GM21619 (cell line): Measurements from ENCODE around the gene PLA2G4A.
"Not testable (repeated sequence)": the region's sequence is repeated elsewhere in the genome, so short reads cannot be mapped to it uniquely, and the experiment has no call there.

Experiments used
- ATAC-seq: cut with Tn5 transposase; IDR thresholded peaks from one replicate; pipeline ENCODE4 v1.9.1; 2021; ENCODE audit not compliant: unreplicated experiment

The PLA2G4A gene

GRCh38 chr1:186915555-186915954 lies 86.8 kb downstream of the PLA2G4A start:
- ATAC-seq = no peak

- ATAC-seq = not testable (repeated sequence)
Measured at GRCh38 chr1:186917106-186917786, 88.5 kb downstream of the PLA2G4A start.

GRCh38 chr1:186921386-186921785 lies 92.6 kb downstream of the PLA2G4A start:
- not testable (repeated sequence) for ATAC-seq

- not testable (repeated sequence) for ATAC-seq
Measured at GRCh38 chr1:186922814-186923213, 94.1 kb downstream of the PLA2G4A start.

- no peak for ATAC-seq
Measured at GRCh38 chr1:186923486-186923885, 94.7 kb downstream of the PLA2G4A start.

GRCh38 chr1:186925881-186926669 lies 97.3 kb downstream of the PLA2G4A start:
- no peak for ATAC-seq

GRCh38 chr1:186927884-186928283 lies 99.1 kb downstream of the PLA2G4A start:
- no peak for ATAC-seq

- no peak for ATAC-seq
Measured at GRCh38 chr1:186930238-186930637, 101.5 kb downstream of the PLA2G4A start.

GRCh38 chr1:186937016-186937670 lies 108.4 kb downstream of the PLA2G4A start:
- ATAC-seq = no peak

GRCh38 chr1:186943891-186944686 lies 115.3 kb downstream of the PLA2G4A start:
- no peak for ATAC-seq

GRCh38 chr1:186945146-186945545 lies 116.4 kb downstream of the PLA2G4A start:
- no peak for ATAC-seq

GRCh38 chr1:186948535-186948934 lies 119.8 kb downstream of the PLA2G4A start:
- no peak for ATAC-seq

GRCh38 chr1:186949173-186949572 lies 120.4 kb downstream of the PLA2G4A start:
- no peak for ATAC-seq

- no peak for ATAC-seq
Measured at GRCh38 chr1:186950547-186950946, 121.8 kb downstream of the PLA2G4A start.

GRCh38 chr1:186953876-186954275 lies 125.1 kb downstream of the PLA2G4A start:
- no peak for ATAC-seq

- no peak for ATAC-seq
Measured at GRCh38 chr1:186957314-186957713, 128.6 kb downstream of the PLA2G4A start.

- ATAC-seq = no peak
Measured at GRCh38 chr1:186958520-186958919, 129.8 kb downstream of the PLA2G4A start.

- no peak for ATAC-seq
Measured at GRCh38 chr1:186960861-186961260, 132.1 kb downstream of the PLA2G4A start.

GRCh38 chr1:186965847-186966246 lies 137.1 kb downstream of the PLA2G4A start:
- ATAC-seq = no peak

- no peak for ATAC-seq
Measured at GRCh38 chr1:186966456-186966855, 137.7 kb downstream of the PLA2G4A start.
